ENCODE data around the gene MSGN1.
"Not testable (repeated sequence)": the region's sequence is repeated elsewhere in the genome, so short reads cannot be mapped to it uniquely, and the experiment has no call there.

Gene MSGN1

DNA sequence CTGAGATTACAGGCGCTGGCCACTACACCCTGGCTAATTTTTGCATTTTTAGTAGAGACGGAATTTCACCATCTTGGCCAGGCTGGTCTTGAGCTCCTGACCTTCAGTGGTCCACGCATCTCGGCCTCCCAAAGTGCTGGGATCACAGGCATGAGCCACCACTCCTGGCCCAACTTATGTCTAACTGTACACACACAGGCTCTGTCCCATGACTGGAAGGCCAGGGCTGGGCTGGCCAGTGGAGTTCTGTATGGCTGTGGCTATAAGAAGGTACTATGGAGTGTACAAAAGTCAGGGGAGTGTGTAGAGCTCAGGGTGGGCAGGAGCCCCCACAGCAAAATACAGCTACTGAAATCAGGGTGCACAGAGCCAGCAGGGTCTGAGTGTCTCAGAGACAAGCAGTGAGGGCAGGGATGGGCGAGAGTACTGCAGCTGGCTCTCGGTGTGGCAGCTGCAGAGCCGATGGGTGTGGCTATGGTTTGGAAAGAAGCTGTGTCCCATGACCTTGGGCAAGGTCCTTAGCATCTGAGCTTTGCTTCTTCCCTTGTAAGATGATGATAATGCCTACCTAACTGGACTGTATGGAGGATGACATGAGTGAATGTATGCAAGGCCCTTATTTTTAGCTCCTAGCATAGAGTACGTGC is 10.4 kb upstream of the MSGN1 start:
- WGBS = 96% methylated on average over 7 of the region's 8 CpGs
- Histone ChIP-seq H3K9me3 (ENCODE audit: insufficient read depth, low read depth, low read length) (no peaks in the 10 kb centered on the region), H3K36me3 (ENCODE audit: insufficient read depth, low read length) (no peaks in the 10 kb centered on the region), H3K9ac (ENCODE audit: low read depth, low read length) (no peak overlapping the region), H3K27ac (ENCODE audit: low read depth, low read length) (no peak overlapping the region), H3K4me3 (ENCODE audit: low read length) (no peak overlapping the region), H3K27me3 (ENCODE audit: insufficient read depth, low read length) (no peaks in the 10 kb centered on the region), H3K4me1 (ENCODE audit: insufficient read depth, low read length) (no peaks in the 10 kb centered on the region)

DNA sequence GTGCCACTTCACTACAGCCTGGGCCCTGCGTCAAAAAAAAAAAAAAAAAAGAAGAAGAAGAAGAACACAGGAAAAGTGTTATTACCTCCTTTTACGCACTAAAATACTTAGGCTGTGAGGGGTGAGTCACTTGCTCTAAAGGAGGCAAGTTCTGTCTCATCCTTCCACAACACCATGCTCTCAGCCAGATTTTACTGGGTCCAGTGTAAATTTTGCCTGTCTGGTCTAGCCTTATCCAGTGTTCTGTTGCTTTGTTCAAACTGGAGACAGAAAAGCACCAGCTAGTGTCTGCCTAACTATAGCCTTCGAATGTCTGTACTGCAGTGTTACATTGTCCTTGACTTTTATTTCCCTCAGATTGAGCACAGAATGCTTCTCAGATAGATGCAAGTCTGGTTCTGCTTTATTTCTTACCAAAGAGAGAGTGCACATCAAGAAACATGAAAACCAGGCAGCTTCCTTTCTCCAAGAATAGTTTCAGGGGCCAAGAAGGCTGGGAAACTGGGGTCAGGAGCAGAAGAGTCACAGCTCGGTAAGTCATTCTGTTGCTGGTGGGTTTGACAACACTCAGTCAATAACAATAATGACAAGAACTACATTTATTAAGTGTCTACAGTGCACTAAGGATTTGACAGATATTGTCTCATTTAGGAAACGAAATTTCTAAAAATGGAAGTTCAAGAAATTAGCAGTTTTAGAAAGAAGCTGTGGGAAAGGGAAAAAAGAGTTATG is 3.1 kb upstream of the MSGN1 start:
- H3K27me3 ChIP-seq (ENCODE audit: insufficient read depth, low read length) = no peaks in the 10 kb centered on the region
- H3K36me3 ChIP-seq (ENCODE audit: insufficient read depth, low read length) = no peaks in the 10 kb centered on the region
- no peaks in the 10 kb centered on the region for H3K9me3 ChIP-seq (ENCODE audit: insufficient read depth, low read depth, low read length)
- H3K4me3 ChIP-seq (ENCODE audit: low read length) = no peak overlapping the region
- no peak overlapping the region for H3K27ac ChIP-seq (ENCODE audit: low read depth, low read length)
- 95% methylated on average over 4 of the region's 5 CpGs for WGBS
- peaks cover 11% of the 10 kb centered on the region for H3K4me1 ChIP-seq (ENCODE audit: insufficient read depth, low read length)
- no peak overlapping the region for H3K9ac ChIP-seq (ENCODE audit: low read depth, low read length)

DNA sequence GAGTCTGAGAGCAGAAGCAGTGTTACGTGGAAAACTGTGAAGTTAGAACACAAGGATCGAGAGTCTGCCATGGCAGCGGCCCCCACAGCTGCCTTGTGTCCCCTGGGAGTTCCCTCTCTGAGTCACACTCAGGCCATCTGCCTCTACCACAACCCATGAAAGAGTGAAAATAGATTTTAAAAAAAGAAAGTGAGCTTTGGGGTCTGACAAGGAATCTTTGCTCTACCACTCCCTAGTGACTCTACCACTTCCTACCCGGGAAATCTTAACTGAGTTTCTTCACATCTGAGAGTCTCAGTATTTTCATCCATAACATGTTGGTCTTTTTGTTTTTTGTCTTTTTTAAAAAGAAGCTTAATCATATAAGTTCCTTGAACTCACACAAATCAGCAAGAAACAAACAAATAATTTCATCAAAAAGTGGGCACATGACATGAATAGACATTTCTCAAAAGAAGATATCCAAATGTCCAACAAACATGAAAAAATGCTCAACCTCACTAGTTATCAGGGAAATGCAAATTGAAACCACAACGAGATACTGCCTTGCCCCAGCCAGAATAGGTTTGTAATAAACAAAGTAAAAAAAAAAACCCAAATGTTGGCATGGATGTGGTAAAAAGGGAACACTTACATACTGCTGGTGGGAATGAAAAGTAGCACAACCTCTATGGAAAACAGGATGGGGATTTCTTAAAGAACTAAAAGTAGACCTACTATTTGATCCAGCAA is 2.4 kb upstream of the MSGN1 start:
- H3K9ac ChIP-seq (ENCODE audit: low read depth, low read length) = no peak overlapping the region
- H3K36me3 ChIP-seq (ENCODE audit: insufficient read depth, low read length) = no peaks in the 10 kb centered on the region
- H3K9me3 ChIP-seq (ENCODE audit: insufficient read depth, low read depth, low read length) = no peaks in the 10 kb centered on the region
- H3K4me1 ChIP-seq (ENCODE audit: insufficient read depth, low read length) = peaks cover 11% of the 10 kb centered on the region
- 95% methylated on average over 5 of the region's 5 CpGs for WGBS
- no peaks in the 10 kb centered on the region for H3K27me3 ChIP-seq (ENCODE audit: insufficient read depth, low read length)
- H3K4me3 ChIP-seq (ENCODE audit: low read length) = no peak overlapping the region
- H3K27ac ChIP-seq (ENCODE audit: low read depth, low read length) = no peak overlapping the region

DNA sequence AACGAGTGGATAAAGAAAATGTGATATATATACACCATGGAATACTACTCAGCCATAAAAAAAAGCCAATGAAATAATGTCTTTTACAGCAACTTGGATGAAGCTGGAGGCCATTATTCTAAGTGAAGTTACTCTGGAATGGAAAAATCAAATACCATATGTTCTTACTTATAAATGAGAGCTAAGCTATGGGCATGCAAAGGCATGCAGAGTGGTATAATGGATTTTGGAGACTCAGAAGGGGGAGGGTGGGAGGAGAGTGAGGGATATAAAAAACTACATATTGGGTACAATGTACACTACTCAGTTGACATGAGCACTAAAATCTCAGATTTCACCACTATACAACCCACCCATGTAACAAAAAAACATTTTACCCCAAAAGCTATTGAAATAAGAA is 1.7 kb upstream of the MSGN1 start:
- no CpG with 5 or more reads among the region's 1 CpG for WGBS
- peaks cover 11% of the 10 kb centered on the region for H3K4me1 ChIP-seq (ENCODE audit: insufficient read depth, low read length)

DNA sequence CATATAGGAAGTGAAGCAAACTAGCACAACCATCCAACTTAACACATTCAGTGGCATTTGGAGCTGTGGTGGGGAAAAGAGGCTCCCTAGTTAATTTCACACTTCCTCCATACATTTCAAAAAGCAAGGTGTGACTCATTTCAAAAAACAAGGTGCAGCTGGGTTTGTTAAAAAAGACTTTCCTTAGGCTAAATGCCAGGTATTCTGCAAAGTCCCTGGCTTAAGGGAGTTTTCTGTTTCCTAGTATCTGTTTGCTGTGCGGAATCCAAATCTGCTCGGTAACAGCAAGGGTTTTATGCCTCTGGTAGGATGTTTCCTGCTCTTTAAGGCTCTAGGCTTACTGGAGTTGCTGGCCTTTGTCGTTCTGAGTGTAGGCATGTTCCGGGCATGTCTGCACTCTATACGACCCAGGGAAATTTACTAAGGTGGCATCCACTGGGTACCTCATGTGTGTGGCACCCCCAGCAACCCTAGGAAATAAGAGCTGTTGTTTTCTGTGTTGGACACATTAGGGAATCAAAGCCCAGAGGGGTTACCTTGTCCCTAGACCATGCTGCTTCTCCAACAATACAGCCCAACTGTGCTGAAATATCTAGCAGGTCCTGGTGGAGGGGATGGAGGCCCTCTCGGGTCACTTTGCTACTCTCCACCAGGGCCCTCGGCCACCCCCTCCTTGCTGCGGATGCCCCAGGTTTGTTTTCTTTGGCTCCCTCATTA is 634 bp upstream of the MSGN1 start:
- Histone ChIP-seq H3K4me1 (ENCODE audit: insufficient read depth, low read length) (peaks cover 11% of the 10 kb centered on the region), H3K27me3 (ENCODE audit: insufficient read depth, low read length) (no peaks in the 10 kb centered on the region), H3K27ac (ENCODE audit: low read depth, low read length) (no peak overlapping the region), H3K4me3 (ENCODE audit: low read length) (no peak overlapping the region), H3K9ac (ENCODE audit: low read depth, low read length) (peak overlapping the region; percentile 11; the same call in 1 of the 2 replicates), H3K36me3 (ENCODE audit: insufficient read depth, low read length) (no peaks in the 10 kb centered on the region), H3K9me3 (ENCODE audit: insufficient read depth, low read depth, low read length) (no peaks in the 10 kb centered on the region)
- 80% methylated on average over 8 of the region's 8 CpGs for WGBS

More for the DNA sequence above, 1.7 kb upstream of the MSGN1 start:
- Histone ChIP-seq H3K36me3 (ENCODE audit: insufficient read depth, low read length) (no peaks in the 10 kb centered on the region), H3K4me3 (ENCODE audit: low read length) (no peak overlapping the region), H3K9me3 (ENCODE audit: insufficient read depth, low read depth, low read length) (no peaks in the 10 kb centered on the region), H3K27me3 (ENCODE audit: insufficient read depth, low read length) (no peaks in the 10 kb centered on the region), H3K27ac (ENCODE audit: low read depth, low read length) (no peak overlapping the region), H3K9ac (ENCODE audit: low read depth, low read length) (no peak overlapping the region)

DNA sequence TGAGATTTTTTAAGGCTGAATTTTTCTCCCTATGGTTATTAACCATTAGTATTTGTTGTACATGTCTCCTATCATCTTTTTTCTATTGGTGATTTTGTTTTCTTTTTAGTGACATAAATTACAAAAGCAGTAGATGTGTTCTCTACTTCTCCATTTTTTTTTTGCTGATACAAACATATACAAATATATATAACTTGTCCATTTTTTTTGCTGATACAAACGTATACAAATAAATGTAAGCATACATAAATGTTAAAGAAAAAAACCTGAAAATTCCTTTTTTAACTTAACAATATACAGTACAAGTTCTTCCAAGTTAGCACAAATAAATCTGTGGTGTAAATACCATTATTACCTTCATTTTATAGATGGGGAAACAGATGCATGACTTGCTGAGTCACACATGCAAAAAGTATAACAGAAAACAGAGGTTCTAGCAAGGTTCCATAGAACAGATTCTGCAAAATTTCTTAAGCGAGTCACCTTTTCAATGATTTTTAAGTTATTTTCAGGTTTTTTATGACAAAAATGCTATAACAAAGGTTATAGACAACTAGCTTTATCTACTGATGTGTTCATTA is 2.1 kb downstream of the MSGN1 start:
- Histone ChIP-seq H3K4me3 (ENCODE audit: low read length) (no peak overlapping the region), H3K9ac (ENCODE audit: low read depth, low read length) (no peak overlapping the region), H3K9me3 (ENCODE audit: insufficient read depth, low read depth, low read length) (no peaks in the 10 kb centered on the region), H3K27ac (ENCODE audit: low read depth, low read length) (no peak overlapping the region), H3K4me1 (ENCODE audit: insufficient read depth, low read length) (peaks cover 20% of the 10 kb centered on the region), H3K36me3 (ENCODE audit: insufficient read depth, low read length) (no peaks in the 10 kb centered on the region), H3K27me3 (ENCODE audit: insufficient read depth, low read length) (no peaks in the 10 kb centered on the region)
- WGBS = 92% methylated on average over 2 of the region's 2 CpGs

DNA sequence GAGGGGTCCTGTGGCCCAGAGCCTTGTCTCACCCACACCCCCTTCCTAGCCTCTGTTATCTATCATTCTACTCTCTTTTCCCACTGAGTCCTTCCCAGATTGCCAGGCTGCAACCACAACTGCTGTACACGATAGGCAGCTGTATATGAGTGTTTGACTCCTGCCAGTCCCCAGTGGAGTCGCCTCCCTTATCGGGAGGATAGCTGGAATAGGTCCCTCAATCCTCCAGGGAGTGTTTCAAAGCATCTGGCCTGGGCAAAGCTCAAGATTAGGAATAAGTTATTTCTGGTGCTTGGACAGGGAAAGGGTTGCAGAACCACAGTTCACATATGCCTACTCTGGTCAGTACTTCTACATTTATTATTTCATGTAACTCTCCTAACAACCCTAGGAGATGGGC is 4.8 kb downstream of the MSGN1 start:
- no peaks in the 10 kb centered on the region for H3K9me3 ChIP-seq (ENCODE audit: insufficient read depth, low read depth, low read length)
- no peaks in the 10 kb centered on the region for H3K36me3 ChIP-seq (ENCODE audit: insufficient read depth, low read length)
- 95% methylated on average over 3 of the region's 3 CpGs for WGBS
- H3K27ac ChIP-seq (ENCODE audit: low read depth, low read length) = no peak overlapping the region
- no peak overlapping the region for H3K9ac ChIP-seq (ENCODE audit: low read depth, low read length)
- peaks cover 6% of the 10 kb centered on the region for H3K27me3 ChIP-seq (ENCODE audit: insufficient read depth, low read length)
- peaks cover 9% of the 10 kb centered on the region; the same call in 1 of the 2 replicates for H3K4me1 ChIP-seq (ENCODE audit: insufficient read depth, low read length)
- H3K4me3 ChIP-seq (ENCODE audit: low read length) = no peak overlapping the region

DNA sequence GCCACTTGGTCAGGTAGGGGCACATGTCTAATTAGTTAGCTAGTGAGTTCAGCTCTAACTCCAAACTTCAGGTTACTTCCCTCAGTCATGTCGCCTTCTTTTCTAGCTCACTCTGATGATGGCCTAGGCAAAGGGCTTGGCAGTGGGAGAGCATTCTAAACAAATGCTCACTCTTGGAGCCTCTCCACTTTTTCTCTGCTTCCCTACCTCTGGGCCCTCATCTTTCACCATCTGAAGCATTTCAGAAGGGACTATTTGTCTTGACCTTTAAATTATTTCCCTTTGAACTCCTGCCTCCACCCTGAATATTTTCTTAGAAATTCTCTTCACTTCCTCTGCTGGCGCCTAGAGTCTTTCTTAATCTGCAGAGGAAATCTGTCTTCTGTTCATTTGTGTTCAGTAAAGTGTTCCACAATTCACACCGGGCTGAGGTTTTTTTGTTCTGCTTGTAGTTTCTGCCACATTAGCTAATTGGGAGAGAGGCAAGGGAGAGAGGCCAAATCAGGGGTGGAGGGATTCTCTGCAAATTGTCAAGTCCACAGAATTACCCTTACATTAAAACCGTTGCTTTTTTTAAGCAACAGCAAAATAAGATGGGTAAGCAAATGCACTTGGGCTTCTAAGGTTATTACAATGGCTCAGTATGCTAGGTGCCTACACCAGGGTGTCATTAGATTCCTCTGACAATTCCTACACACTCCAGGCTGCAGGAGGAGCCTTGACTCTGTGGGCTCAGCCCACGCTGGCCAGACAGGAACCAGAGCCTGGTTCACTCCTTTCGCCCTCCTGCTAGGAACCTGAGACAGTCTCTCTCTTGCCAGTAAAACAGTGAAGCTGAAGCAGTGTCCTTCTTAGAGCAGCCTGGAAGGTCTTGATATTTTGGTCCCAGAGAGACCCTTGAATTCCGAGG is 5.5 kb downstream of the MSGN1 start:
- no peaks in the 10 kb centered on the region for H3K9me3 ChIP-seq (ENCODE audit: insufficient read depth, low read depth, low read length)
- H3K36me3 ChIP-seq (ENCODE audit: insufficient read depth, low read length) = no peaks in the 10 kb centered on the region
- no peak overlapping the region for H3K27ac ChIP-seq (ENCODE audit: low read depth, low read length)
- WGBS = 77% methylated on average over 7 of the region's 7 CpGs
- peaks cover 6% of the 10 kb centered on the region for H3K27me3 ChIP-seq (ENCODE audit: insufficient read depth, low read length)
- peaks cover 10% of the 10 kb centered on the region for H3K4me1 ChIP-seq (ENCODE audit: insufficient read depth, low read length)
- no peak overlapping the region for H3K4me3 ChIP-seq (ENCODE audit: low read length)
- H3K9ac ChIP-seq (ENCODE audit: low read depth, low read length) = no peak overlapping the region

DNA sequence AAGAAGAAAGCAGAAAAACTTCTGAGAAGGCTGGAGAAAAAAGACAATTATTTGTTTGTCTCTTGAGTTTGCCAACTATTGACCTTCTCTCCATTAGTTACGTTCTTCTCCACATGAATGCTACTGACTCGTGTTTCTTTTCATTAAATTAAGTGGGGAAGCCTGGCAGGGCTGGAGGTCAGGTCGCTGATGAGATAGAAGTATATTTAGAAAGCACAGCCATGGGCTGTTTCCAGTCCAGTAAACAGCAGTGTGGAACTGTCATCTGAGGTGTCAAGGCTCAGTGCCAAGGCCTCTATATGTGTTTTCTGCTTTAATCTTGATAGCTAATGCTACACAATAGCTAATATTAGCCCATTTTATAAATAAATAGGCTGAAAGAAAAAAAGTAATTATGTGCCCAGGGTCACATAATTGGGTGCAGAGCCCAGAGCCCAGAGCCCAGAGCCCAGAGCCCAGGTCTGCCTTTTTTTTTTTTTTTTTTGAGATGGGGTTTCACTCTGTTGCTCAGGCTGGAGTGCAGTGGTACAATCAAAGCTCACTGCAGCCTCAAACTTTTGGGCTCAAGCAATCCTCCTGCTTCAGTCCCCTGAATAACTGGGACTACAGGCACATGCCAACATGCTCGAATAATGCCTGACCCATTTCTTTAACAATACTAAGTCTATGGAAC is 6.3 kb downstream of the MSGN1 start:
- Histone ChIP-seq H3K4me1 (ENCODE audit: insufficient read depth, low read length) (peaks cover 16% of the 10 kb centered on the region), H3K4me3 (ENCODE audit: low read length) (no peak overlapping the region), H3K27ac (ENCODE audit: low read depth, low read length) (no peak overlapping the region), H3K9ac (ENCODE audit: low read depth, low read length) (no peak overlapping the region), H3K9me3 (ENCODE audit: insufficient read depth, low read depth, low read length) (no peaks in the 10 kb centered on the region), H3K27me3 (ENCODE audit: insufficient read depth, low read length) (peaks cover 6% of the 10 kb centered on the region), H3K36me3 (ENCODE audit: insufficient read depth, low read length) (no peaks in the 10 kb centered on the region)
- 75% methylated on average over 4 of the region's 4 CpGs for WGBS

DNA sequence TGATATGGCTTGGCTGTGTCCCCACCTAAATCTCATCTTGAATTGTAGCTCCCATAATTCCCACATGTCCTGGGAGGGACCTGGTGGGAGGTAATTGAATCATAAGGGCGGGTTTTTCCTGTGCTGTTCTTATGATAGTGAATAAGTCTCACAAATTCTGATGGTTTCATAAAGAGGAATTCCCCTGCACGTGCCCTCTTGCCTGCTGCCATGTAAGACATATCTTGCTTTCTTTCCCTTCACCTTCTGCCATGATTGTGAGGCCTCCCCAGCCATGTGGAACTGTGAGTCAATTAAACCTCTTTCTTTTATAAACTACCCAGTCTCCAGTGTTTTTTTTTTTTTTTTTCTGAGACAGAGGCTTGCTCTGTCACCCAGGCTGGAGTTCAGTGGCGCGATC is 7.4 kb downstream of the MSGN1 start:
- H3K27ac ChIP-seq (ENCODE audit: low read depth, low read length); H3K4me3 ChIP-seq (ENCODE audit: low read length); H3K9me3 ChIP-seq (ENCODE audit: insufficient read depth, low read depth, low read length); H3K9ac ChIP-seq (ENCODE audit: low read depth, low read length); H3K36me3 ChIP-seq (ENCODE audit: insufficient read depth, low read length): not testable (repeated sequence)
- H3K4me1 ChIP-seq (ENCODE audit: insufficient read depth, low read length) = peaks cover 24% of the 10 kb centered on the region
- peaks cover 14% of the 10 kb centered on the region for H3K27me3 ChIP-seq (ENCODE audit: insufficient read depth, low read length)
- WGBS = 80% methylated on average over 4 of the region's 4 CpGs

Measured in HUES64 (cell line).